ENCODE measurements around the gene POMZP3.
"Not testable (repeated sequence)": the region's sequence is repeated elsewhere in the genome, so short reads cannot be mapped to it uniquely, and the experiment has no call there.

DNA sequence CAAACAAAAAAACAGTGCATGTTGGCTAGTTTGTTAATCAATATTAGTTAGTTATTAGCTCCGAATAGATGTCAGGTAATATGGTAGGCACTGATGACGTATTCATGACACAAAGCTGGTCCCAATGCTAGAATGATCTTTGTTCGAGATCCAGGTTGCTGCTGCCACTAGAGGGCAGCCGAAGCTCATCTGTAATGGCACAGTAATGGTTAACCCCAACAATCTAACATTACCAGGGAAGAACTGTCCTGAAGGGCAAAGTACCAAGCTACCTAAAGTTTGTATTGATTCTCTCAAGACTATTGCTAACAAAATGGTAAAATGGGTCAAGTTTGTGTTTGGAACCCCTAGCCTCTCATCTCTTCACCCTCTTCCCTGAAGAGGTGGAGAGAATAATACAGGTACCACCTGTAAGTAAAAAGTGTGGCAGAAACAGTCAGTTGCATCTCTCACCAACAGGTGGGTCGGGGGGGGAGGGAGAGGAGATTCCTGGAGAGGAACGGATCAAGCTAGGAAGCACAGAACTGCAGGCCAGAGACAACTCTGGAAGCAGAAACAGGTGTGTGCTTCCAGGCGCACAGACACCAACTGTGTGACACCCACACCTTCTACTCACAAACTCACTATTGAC lies 10.1 kb upstream of the POMZP3 start:
- TF ChIP-seq CTCF (IDR thresholded peaks at IDR 0.05; ENCODE audit: low read depth, low read length, missing input control): peak; percentile 14
- TF ChIP-seq TAF1 (conservative IDR thresholded peaks at IDR 0.05); YY1 (IDR thresholded peaks at IDR 0.05); REST (IDR thresholded peaks at IDR 0.05); FOXA1 (IDR thresholded peaks at IDR 0.05): not testable (repeated sequence)
- TF ChIP-seq SP1 (IDR thresholded peaks at IDR 0.05): peak; percentile 21
- TF ChIP-seq, protein P1, sequence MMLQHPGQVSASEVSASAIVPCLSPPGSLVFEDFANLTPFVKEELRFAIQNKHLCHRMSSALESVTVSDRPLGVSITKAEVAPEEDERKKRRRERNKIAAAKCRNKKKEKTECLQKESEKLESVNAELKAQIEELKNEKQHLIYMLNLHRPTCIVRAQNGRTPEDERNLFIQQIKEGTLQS (IDR thresholded peaks at IDR 0.05): not testable (repeated sequence)
- TF ChIP-seq, protein P2, sequence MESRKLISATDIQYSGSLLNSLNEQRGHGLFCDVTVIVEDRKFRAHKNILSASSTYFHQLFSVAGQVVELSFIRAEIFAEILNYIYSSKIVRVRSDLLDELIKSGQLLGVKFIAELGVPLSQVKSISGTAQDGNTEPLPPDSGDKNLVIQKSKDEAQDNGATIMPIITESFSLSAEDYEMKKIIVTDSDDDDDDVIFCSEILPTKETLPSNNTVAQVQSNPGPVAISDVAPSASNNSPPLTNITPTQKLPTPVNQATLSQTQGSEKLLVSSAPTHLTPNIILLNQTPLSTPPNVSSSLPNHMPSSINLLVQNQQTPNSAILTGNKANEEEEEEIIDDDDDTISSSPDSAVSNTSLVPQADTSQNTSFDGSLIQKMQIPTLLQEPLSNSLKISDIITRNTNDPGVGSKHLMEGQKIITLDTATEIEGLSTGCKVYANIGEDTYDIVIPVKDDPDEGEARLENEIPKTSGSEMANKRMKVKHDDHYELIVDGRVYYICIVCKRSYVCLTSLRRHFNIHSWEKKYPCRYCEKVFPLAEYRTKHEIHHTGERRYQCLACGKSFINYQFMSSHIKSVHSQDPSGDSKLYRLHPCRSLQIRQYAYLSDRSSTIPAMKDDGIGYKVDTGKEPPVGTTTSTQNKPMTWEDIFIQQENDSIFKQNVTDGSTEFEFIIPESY (IDR thresholded peaks at IDR 0.05): not testable (repeated sequence)
- peak; percentile 64 to 73 for TF ChIP-seq RAD21 (IDR thresholded peaks at IDR 0.05)
